H54 (cell line): ENCODE results near the gene TSPAN31.

Experiments used
- DNase-seq: peaks from one replicate; pipeline ENCODE4 v3.0.0; 2011; ENCODE audit warnings: low spot score, mixed read lengths; ENCODE audit not compliant: insufficient read length
- FAIRE-seq: peaks from 3 replicates; lab custom pipeline; 2011; peaks lifted over from hg19 to GRCh38; lab: Jason Lieb, UNC
- POLR2A ChIP-seq: IDR thresholded peaks from 2 replicates; pipeline ENCODE4 v1.6.1; 2011; ENCODE audit warnings: low read depth, mild to moderate bottlenecking, low read length

Gene TSPAN31

GRCh38 chr12:57757771-57758170 is 12.9 kb downstream of the TSPAN31 start:
- FAIRE-seq: no peak
- TF ChIP-seq POLR2A: no peak
- DNase-seq: no peak

- no peak for TF ChIP-seq POLR2A
- FAIRE-seq (no peak), DNase-seq (no peak)
Observed at GRCh38 chr12:57758552-57759359, 13.9 kb downstream of the TSPAN31 start.

- FAIRE-seq (no peak), DNase-seq (no peak)
- no peak for TF ChIP-seq POLR2A
Observed at GRCh38 chr12:57759360-57759980, 14.6 kb downstream of the TSPAN31 start.

GRCh38 chr12:57760347-57760982 is 15.6 kb downstream of the TSPAN31 start:
- DNase-seq: no peak
- no peak for FAIRE-seq
- TF ChIP-seq POLR2A: no peak

- no peak for FAIRE-seq
- TF ChIP-seq POLR2A: no peak
- no peak for DNase-seq
Observed at GRCh38 chr12:57761391-57761998, 16.7 kb downstream of the TSPAN31 start.

GRCh38 chr12:57762463-57762862 is 17.6 kb downstream of the TSPAN31 start:
- DNase-seq (no peak), FAIRE-seq (no peak)
- TF ChIP-seq POLR2A: no peak

- FAIRE-seq (no peak), DNase-seq (no peak)
- no peak for TF ChIP-seq POLR2A
Observed at GRCh38 chr12:57763881-57764661, 19.2 kb downstream of the TSPAN31 start.

- no peak for FAIRE-seq
- no peak for DNase-seq
Observed at GRCh38 chr12:57764662-57765002, 19.8 kb downstream of the TSPAN31 start.

GRCh38 chr12:57765003-57765697 is 20.3 kb downstream of the TSPAN31 start:
- FAIRE-seq: no peak
- TF ChIP-seq POLR2A: no peak
- no peak for DNase-seq

More at GRCh38 chr12:57764662-57765002, 19.8 kb downstream of the TSPAN31 start:
- no peak for TF ChIP-seq POLR2A

- no peak for DNase-seq
- no peak for TF ChIP-seq POLR2A
- no peak for FAIRE-seq
Observed at GRCh38 chr12:57765698-57766463, 21.0 kb downstream of the TSPAN31 start.

GRCh38 chr12:57766464-57767304 is 21.8 kb downstream of the TSPAN31 start, which contains the start of gene CYP27B1:
CYP27B1 (minus strand) TSS chr12:57767078; CDS start chr12:57767041, 37 bp downstream.
- FAIRE-seq: no peak
- no peak for TF ChIP-seq POLR2A
- DNase-seq: no peak
